ENCODE measurements around the gene SAC3D1. TPM values are rescaled to one million over a fixed set of nuclear protein-coding genes. Genes with fewer than 3 reads are reported as not detected.

The SAC3D1 gene
- total and polyA plus RNA-seq, 9 of the 15 experiments (the other 6 are each of a cell fraction or from before 2014, with no cell fraction given): 0.20 to 35.2 (median 5.8) TPM

DNA sequence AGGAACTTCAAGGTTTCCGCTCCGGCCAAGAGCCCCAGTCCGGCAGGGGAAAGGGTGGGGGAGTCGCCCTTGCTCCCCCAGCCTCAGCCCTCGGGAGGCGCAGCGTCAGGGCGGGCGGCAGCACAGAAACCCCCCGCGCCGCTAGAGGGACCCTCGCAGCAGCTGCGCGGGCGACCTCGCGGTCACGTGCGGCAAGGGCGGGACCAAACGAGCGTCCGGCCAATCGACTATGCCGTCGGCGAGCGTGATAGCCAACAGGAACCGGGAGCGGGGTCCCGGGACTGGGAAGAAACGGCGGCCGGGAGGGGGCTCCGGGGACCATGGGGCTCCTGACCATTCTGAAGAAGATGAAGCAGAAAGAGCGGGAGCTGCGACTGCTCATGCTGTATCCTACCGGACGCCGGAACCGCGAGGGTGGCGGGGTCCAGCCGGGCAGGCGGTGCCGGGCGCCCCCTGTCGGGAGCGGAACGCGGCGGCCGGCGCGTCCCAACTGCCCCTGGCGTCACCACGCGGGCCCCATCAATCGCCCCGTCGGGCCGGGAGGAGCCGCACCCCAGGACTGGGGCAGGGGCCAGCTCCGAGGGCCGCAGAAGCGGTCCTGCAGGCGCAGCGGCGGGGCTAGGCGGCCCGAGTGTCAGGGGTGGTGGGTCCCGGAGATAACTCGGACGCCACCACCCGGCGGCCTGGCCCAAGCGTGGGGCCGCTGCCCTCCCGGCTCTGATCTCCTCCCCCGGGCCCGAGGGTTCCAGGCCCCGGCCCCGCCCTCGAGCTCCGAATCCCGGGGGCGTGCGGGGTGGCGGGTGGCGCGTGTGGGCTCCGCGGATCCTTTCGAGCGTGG is 26.9 kb upstream of the SAC3D1 start, which contains the start of gene ARL2 (continued):
- TF ChIP-seq, protein P1, sequence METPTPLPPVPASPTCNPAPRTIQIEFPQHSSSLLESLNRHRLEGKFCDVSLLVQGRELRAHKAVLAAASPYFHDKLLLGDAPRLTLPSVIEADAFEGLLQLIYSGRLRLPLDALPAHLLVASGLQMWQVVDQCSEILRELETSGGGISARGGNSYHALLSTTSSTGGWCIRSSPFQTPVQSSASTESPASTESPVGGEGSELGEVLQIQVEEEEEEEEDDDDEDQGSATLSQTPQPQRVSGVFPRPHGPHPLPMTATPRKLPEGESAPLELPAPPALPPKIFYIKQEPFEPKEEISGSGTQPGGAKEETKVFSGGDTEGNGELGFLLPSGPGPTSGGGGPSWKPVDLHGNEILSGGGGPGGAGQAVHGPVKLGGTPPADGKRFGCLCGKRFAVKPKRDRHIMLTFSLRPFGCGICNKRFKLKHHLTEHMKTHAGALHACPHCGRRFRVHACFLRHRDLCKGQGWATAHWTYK (CRISPR knock-in tag; IDR thresholded peaks at IDR 0.05): no peak; the same call in 1 of the 2 replicates
- no peak for TF ChIP-seq ZNF586 (CRISPR knock-in tag; conservative IDR thresholded peaks at IDR 0.05)
- peak; percentile 64 for TF ChIP-seq DIDO1 (tag; IDR thresholded peaks at IDR 0.05; ENCODE audit: low read depth)
- peak; percentile 57; the same call in 1 of the 2 replicates for TF ChIP-seq ELF1 (tag; IDR thresholded peaks at IDR 0.05)
- TF ChIP-seq, protein P2, sequence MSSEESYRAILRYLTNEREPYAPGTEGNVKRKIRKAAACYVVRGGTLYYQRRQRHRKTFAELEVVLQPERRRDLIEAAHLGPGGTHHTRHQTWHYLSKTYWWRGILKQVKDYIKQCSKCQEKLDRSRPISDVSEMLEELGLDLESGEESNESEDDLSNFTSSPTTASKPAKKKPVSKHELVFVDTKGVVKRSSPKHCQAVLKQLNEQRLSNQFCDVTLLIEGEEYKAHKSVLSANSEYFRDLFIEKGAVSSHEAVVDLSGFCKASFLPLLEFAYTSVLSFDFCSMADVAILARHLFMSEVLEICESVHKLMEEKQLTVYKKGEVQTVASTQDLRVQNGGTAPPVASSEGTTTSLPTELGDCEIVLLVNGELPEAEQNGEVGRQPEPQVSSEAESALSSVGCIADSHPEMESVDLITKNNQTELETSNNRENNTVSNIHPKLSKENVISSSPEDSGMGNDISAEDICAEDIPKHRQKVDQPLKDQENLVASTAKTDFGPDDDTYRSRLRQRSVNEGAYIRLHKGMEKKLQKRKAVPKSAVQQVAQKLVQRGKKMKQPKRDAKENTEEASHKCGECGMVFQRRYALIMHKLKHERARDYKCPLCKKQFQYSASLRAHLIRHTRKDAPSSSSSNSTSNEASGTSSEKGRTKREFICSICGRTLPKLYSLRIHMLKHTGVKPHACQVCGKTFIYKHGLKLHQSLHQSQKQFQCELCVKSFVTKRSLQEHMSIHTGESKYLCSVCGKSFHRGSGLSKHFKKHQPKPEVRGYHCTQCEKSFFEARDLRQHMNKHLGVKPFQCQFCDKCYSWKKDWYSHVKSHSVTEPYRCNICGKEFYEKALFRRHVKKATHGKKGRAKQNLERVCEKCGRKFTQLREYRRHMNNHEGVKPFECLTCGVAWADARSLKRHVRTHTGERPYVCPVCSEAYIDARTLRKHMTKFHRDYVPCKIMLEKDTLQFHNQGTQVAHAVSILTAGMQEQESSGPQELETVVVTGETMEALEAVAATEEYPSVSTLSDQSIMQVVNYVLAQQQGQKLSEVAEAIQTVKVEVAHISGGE (CRISPR knock-in tag; IDR thresholded peaks at IDR 0.05): peak in 1 of 3 experiments; percentile 80; a peak in 2 of 6 replicates
- TF ChIP-seq, protein P3, sequence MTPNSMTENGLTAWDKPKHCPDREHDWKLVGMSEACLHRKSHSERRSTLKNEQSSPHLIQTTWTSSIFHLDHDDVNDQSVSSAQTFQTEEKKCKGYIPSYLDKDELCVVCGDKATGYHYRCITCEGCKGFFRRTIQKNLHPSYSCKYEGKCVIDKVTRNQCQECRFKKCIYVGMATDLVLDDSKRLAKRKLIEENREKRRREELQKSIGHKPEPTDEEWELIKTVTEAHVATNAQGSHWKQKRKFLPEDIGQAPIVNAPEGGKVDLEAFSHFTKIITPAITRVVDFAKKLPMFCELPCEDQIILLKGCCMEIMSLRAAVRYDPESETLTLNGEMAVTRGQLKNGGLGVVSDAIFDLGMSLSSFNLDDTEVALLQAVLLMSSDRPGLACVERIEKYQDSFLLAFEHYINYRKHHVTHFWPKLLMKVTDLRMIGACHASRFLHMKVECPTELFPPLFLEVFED (CRISPR knock-in tag; conservative IDR thresholded peaks at IDR 0.05): no peak
- TF ChIP-seq YBX1 (IDR thresholded peaks at IDR 0.05): no peak
- peak; percentile 59 for TF ChIP-seq FOSL1 (tag; conservative IDR thresholded peaks at IDR 0.05)
- TF ChIP-seq, protein P4, sequence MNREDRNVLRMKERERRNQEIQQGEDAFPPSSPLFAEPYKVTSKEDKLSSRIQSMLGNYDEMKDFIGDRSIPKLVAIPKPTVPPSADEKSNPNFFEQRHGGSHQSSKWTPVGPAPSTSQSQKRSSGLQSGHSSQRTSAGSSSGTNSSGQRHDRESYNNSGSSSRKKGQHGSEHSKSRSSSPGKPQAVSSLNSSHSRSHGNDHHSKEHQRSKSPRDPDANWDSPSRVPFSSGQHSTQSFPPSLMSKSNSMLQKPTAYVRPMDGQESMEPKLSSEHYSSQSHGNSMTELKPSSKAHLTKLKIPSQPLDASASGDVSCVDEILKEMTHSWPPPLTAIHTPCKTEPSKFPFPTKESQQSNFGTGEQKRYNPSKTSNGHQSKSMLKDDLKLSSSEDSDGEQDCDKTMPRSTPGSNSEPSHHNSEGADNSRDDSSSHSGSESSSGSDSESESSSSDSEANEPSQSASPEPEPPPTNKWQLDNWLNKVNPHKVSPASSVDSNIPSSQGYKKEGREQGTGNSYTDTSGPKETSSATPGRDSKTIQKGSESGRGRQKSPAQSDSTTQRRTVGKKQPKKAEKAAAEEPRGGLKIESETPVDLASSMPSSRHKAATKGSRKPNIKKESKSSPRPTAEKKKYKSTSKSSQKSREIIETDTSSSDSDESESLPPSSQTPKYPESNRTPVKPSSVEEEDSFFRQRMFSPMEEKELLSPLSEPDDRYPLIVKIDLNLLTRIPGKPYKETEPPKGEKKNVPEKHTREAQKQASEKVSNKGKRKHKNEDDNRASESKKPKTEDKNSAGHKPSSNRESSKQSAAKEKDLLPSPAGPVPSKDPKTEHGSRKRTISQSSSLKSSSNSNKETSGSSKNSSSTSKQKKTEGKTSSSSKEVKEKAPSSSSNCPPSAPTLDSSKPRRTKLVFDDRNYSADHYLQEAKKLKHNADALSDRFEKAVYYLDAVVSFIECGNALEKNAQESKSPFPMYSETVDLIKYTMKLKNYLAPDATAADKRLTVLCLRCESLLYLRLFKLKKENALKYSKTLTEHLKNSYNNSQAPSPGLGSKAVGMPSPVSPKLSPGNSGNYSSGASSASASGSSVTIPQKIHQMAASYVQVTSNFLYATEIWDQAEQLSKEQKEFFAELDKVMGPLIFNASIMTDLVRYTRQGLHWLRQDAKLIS (CRISPR knock-in tag; IDR thresholded peaks at IDR 0.05): peak; percentile 64
- TF ChIP-seq, protein P5, sequence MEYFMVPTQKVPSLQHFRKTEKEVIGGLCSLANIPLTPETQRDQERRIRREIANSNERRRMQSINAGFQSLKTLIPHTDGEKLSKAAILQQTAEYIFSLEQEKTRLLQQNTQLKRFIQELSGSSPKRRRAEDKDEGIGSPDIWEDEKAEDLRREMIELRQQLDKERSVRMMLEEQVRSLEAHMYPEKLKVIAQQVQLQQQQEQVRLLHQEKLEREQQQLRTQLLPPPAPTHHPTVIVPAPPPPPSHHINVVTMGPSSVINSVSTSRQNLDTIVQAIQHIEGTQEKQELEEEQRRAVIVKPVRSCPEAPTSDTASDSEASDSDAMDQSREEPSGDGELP (CRISPR knock-in tag; IDR thresholded peaks at IDR 0.05; ENCODE audit: borderline replicate concordance): peak; percentile 97
- TF ChIP-seq BRD4 (IDR thresholded peaks at IDR 0.05): 0 out of 2 replicates have a peak, but pooled peaks have one; percentile 25
- TF ChIP-seq ETV5 (CRISPR knock-in tag; IDR thresholded peaks at IDR 0.05; ENCODE audit: low read depth): no peak; the same call in 1 of the 2 replicates
- TF ChIP-seq GTF2A2 (tag; IDR thresholded peaks at IDR 0.05): no peak
- no peak for TF ChIP-seq KAT8 (IDR thresholded peaks at IDR 0.05; ENCODE audit: low read depth)
- TF ChIP-seq TAF9B (IDR thresholded peaks at IDR 0.05; ENCODE audit: partially characterized antibody): no peak
